Measurements from ENCODE around the gene FAP.

FAP gene

DNA sequence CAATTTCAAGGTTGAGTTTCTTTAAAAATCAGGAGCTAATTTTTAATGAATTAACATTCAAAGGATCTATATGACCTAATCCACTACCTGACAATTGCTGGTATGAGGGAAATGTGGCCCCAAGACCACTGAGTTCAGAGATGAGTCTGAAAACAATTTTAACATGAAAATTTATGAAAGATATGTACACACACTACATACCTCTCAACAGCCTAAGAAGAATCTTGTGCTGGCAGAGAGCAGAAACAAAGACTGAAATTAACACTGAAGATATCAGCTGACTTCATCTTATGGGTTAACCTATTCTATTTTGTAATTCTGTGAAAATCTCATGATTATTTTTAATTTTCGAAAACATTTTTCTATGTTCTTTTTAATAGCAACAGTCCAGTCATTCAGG lies 1.7 kb downstream of the FAP start:
- DNase-seq = no peak

DNA sequence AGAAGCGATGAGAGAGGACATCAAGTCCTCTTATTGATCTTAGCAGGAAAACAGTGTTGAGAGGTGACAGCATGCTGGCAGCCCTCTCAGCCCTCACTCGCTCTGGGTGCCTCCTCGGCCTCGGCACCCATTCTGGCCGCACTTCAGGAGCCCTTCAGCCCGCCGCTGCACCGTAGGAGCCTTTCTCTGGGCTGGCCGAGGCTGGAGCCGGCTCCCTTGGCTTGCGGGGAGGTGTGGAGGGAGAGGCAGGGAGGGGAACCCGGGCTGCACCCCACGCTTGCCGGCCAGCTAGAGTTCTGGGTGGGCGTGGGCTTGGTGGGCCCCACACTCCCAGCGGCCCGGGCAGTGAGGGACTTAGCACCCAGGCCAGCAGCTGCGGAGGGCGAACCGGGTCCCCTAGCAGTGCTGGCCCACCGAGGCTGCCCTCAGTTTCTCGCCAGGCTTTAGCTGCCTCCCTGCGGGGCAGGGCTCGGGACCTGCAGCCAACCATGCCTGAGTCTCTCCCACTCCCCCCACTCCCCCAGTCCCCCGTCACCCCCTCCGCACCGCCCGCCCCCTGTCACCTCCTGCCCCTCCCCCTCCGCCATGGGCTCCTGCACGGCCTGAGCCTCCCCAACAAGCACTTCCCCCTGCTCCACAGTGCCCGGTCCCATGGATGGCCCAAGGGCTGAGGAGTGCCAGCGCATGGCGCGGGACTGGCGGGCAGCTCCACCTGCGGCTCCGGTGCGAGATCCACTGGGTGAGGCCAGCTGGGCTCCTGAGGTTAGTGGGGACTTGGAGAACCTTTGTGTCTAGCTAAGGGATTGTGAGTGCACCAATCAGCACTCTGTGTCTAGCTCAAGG lies 8.4 kb downstream of the FAP start:
- no peak for DNase-seq

DNA sequence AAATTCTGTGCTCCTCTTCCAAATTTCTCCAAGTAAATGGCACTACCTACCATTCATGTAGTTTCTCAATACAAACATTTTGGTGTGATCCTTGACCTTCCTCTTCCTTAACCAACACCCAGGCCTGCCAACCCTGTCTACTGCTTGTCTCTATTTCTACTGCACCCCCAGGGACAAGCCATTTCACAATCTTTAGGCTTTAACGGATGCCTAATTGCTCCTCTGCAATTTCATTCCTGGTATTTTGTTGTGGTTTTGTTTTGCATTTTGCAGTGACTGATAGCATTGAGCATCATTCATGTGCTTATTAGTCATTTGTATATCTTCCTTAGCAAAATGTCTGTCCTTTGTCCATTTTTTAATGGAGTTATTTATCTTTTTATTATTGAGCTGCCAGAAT lies 10.0 kb downstream of the FAP start:
- DNase-seq = no peak

DNA sequence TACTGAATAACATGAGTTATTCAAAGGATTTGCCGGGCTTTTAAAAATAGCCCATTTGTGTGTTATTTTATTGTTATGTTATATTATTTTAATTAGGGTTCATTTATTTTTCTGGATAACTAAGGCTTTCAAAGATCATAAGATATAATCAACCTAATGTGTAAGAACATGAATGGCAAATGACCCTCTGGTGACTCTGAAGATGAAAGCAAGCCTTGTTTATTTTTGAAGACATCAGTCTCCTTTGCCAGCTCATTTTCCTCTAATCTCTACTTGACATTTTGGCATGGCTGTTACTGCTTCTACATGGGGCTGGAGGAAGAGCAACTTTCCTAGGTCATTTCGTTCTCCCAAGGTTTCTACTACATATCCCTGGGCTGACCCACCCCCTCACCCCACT lies 10.6 kb downstream of the FAP start:
- no peak for DNase-seq

DNA sequence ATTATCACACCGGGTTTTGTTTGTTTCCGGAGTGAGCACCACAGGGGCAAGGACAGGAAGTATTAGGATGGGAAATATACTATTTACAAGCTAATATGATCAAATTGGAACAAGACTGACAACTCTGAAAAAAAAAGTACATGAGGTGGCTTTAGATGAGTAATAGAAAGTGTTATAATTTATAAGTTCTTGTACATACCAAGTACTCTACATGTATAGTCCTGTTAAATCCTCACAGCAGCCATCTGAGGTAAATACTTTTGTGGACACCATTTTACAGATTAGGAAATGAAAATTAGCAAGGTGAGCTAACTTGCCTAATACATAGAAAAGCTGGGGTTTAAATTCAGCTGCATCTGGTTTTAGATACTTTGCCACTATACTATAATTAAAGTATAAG lies 11.2 kb downstream of the FAP start:
- DNase-seq = no peak

DNA sequence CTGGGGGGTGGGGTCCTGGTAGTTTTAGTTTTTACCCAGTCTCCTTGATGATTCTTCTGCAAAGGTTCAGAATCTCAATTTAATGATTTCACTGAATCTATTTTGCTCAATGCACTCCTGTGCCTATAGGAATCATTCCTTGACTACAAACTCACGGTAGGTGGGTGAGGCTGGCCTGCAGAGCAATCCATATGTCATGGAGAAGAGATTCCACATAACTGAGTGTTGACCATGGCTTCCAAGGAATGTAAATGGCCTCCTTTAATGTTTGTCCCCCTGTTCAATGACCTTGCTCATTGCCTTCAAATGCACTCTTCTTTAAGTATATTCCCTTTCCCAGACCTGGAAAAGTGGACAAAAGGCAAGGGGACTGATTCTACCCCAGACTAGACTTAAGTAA lies 12.5 kb downstream of the FAP start:
- no peak for DNase-seq

DNA sequence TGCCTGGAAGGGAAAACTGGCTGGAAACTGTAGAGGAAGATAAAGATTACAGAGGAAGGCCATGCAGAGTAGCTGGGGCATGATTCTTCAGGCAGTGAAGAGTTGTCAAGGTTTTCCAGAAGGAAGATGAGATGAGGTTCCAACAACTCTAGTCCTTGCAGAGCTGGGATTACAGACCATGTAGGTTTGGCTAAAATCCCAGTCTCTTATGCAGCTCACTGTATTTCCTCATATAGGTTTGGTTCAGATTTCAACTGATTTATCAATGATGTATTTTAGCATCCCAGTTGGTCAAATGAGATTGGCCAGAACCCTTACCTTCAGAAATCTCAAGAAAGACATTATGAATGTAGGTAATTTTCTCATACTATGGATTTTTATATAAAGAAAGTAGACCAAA lies 16.4 kb downstream of the FAP start:
- no peak for DNase-seq

DNA sequence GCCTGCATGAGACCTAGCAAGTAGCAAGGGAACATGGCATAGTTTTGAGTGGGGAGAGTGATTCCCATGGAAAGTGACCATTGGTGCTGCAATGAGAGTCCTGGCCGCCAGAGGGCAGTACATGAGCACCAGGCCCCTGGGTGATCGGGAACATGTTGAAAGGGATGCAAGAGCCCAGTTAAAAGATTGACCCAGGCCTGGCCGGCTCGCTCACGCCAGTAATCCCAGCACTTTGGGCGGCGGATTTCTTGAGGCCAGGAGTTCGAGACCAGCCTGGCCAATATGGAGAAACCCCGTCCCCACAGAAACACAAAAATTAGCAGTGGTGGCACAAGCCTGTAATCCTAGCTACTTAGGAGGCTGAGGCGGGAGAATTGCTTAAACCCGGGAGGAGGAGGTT lies 22.2 kb downstream of the FAP start:
- DNase-seq = no peak

DNA sequence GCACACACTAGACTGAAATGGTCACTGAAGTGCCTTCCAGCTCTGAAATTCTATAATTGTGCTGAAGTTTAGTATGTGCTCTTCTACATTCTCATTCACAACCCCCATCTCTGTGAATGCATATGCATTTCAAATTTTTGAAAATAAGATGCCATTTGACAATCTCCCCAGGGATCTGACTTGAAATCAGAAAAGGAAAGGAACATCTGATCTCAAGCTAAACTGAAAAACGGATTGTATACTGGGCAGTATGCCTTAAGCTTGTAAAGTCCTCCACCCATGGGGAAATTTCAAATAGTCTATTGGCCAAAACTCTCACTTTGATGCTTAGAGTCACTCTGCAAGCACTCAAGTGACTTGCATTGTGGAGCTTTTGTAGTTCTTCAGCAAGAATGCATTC lies 22.9 kb downstream of the FAP start:
- DNase-seq = no peak

DNA sequence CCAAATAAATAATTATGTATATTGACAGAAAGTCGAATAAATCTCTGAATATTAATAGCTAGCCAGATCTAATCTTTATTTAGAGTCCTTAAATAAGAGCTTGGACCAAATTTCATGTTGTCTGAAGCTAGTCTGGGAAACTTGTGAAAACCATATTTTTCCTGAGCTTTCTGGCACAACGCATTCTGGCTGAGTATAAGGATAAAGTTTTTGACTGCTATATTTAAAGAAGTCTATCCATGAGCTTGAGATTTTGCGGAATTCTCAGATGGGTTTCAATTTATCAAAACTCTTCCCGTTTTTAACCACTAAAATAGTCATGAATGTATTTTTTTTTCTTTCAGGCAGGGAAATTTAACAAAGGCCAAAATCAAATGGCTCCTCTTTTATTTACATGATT lies 23.8 kb downstream of the FAP start:
- DNase-seq = no peak

DNA sequence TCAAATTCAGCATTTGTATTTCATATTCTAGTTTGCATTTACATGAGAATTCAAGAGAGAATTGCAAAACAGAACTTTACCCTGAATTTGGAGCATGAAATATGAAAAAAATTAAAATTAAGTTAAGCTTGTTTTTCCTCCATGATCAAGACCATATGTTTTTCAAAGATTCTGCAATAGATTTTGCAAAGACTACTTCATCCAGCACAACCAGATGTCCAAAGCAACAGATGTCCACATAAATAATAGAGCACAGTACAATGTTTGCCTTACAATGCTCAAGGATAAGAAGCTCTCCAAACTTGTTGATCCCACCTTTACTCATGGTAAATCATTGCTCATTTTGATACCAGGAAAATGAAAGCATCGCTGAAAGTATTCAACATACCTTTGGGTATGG lies 25.6 kb downstream of the FAP start:
- DNase-seq = no peak

DNA sequence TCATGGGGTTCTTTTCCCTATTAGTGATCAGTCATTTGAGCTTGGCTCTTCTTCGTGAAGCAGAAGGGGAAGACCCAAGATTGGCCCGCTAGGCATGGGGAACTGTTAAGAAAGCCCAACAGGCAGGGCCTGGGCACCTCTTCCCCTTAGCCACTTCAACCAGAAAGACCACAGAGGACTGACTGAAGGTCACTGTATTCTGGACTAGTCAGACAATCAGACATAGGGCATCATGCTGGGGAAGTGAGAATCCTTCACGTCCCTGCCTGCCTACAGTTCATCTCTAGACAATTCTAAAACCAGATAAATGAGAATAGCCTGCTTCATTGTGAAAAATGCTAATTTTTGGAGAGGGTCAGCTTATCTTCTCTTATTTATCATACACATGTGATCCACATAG lies 28.1 kb downstream of the FAP start:
- no peak for DNase-seq

DNA sequence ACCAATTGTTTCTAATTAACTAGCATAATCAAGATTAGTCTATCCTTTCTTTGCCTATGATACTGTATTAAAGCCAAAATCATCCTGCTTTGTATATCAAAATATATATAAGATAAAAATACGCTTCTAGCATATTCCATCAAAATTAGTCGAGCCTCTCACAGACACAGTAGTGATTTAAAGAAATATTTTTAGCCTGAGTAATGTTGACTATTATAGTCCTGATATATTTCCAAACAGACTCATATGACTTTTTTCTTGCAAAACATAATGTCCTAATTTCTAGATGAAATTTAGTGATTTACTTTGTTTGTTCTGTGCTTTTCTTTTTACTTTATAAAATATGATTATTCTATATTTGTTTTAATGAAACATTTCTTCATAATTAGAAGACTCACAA lies 30.9 kb downstream of the FAP start:
- no peak for DNase-seq

DNA sequence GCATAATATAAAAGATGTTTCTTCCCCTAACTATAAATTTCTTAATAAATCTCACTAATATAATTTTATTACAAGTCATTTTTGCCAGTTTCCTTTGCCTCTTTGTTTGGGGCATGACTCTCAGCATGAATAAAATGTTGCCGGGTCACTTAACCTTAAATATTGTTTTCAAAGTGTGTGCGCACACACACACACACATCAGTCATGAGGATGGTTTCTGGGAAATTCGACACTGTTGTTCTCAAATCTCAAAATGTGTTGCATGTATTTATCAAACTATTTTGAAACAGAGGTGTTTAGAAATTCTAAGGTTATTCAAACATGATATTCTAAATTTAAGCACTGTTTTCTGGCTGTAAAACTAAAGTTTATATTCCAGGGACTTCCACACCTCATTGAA lies 31.5 kb downstream of the FAP start:
- DNase-seq = no peak

DNA sequence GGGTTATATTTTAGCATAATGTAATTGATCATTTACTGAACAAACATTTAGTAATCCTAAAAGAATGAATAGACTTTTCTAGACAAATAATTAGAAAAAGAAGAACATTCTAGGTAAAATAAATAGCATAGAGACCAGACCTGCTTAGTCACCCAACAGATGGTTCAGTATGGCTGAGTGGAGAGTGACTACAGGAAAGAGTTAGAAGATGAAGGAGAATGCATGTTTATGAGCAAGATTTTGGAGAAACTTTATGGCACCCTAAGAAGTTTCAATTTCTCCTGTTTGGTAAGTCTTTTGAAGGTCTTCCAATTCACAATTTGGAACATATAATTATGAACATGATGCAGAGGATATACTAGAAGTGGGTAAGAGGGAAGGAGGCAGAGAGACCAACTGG lies 32.9 kb downstream of the FAP start:
- DNase-seq = no peak

DNA sequence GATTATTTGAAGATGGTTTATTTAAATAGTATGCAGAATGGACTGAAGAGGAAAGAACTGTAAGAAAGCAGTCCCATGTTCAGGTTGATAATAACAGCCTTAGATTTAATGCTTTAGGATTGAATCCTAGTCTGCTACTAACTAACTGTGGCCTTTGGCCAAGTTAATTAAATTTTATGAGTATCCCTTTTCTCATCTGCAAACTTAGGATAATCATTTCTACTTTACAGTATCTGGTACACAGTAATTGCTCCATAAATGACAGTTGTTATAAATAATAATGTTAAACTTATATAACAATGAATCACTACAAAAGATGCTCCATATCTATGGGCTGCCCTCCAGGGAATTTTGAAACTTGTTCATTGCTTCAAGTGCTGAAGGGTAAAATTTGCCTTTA lies 41.0 kb downstream of the FAP start:
- no peak for DNase-seq

DNA sequence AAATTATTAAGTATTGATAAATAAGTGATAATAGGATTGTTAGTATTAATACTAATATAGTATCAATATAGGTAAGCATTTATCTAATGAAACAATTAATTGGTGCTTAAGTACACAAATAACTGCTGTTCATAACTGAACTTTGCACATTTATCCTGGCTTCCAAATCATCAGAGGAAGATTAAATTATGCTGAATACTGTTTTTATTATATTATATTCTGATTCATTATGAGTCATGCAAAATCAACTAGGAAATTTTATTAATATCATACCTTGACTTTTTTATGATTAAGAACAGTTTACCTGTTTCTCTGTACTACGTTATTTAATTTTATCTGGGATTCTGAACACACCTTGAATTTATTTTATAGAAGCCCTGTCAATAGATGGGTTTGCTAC lies 42.6 kb downstream of the FAP start:
- DNase-seq = no peak

DNA sequence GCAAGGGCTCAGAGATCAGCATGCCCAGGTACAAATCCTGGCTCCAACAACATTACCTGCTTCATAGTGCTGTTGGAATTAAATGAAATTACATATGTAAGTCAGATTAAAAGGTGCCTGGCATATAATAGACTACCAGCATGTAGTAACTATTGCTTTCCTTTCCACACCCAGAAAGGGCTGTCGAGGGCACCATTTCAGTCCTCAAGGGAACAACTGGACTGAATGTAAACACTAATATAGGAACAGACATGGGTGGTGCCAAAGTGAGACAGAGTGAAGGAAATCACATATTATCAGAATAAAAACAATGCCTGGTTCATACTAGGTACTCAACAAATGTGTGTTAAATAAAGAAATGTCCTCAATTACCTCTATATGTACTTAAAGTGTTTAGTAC lies 43.3 kb downstream of the FAP start:
- no peak for DNase-seq

DNA sequence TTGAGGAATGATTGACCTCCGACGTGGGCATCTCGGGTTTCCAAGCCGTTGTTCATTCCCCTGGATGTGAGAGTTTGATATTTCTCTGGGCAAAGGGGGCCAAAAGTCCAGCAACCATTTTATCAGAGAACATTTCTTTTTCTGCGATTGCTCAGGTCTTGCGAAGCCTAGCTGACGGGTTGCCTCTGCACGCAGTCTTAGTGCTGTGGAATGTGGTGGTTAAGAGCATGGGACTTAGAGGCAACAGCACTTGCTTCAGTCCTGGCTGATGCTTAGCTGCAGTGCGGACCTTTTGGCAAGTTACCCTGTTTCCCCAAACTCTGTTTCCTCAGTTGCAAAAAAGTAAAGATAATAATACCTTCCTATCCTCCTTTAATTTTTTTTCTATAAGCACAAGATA lies 45.0 kb downstream of the FAP start:
- no peak for DNase-seq

DNA sequence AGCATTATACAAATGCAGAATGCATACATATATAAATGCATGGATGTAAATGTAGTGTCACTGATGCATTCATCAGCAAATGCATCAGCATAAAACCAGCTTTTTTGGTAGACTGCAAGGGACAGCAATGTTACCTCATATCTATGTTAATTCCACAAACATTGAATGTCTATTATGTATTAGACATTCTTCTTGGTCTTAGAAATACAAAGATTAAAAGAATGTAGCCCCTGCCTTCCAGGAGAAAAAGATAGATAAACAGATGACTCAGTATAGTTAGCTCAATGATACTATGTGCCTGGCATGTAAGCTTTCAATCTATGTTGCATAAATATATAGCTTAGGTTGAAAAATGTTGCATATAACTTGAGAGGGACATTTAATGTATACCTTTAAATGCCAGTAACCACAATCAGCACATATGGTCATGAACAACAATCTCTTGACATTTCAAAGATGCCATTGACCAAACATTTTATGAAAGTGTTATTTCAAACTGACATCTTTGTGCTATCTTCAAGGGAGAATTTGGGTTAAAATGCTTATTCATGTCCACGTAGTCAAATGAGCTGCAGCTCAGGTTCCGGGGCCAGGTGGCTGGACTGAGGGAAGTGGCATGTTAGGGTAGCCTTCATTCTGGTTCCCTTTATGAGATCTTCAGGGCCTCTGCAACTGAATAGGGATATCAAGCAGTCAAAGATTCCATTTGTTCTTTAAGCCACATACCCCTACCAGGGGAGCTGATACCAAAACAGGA lies 46.0 kb downstream of the FAP start:
- DNase-seq = no peak

DNA sequence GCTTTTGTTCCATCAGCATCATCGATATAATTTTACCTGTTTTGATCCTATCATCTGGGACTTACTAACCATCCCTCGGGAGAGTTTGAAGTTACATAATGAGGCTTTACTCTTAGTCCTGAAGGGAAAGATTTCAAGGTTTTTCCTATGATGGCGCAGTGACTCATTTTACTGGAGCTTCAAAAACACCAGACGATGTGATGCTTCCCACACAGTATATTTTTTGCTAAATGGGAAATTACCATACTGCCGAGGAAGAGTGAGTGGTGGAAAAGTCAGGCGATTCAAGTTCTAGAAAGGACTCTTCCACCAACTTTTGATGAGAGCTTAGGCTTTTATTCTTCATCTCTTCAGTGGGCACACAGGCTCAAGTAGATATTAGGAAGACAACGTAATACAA lies 46.6 kb downstream of the FAP start:
- no peak for DNase-seq

DNA sequence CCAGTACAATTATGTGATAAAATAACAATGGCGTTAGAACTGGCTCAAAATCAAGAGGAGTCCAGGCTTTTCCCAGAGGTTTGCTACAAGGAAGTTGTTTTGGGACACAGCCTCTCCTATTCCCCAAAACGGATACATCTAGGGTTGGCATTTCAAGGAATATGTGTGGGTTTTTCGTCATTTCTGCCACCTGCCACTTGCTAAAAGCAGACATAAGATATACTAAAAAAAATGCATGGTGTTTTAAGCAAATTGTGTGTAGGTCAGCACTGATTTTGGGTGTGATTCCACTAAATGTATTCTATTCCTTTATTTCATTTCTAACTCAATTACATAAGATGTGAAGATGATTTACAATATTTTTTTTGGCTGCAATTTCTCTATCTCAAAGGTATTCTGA lies 54.8 kb downstream of the FAP start:
- DNase-seq = no peak

DNA sequence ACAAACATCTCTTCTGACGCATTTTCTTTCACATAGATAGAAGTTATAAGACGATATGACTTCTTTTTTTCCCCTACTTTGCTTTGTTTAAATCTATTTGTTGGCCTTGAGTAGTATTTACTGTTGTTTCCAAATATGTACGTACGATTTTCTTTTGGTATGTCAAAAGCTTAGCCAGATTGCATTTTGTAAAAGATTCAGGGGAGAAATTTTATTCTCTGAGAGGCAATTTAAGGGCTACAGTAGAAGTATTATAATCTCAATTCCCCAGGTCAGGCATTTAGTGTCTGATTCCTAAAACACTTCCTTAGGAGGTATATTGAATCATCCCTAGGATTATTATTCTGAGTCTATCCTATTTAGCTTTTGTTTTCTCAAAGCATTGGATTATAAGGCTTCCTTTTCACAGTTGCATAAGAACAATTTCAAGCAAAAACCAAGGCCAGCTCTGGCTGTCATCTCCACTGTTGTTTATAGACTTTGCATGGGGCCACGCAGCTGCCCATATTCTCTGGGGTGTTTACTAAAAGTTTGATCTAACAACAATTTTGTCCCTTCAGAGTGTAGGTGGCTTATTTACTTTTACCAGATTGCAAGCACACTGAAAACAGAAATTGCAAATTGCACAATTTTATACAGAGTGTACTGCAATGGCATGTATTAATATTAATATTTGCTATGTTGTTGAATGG lies 57.6 kb downstream of the FAP start:
- no peak for DNase-seq

DNA sequence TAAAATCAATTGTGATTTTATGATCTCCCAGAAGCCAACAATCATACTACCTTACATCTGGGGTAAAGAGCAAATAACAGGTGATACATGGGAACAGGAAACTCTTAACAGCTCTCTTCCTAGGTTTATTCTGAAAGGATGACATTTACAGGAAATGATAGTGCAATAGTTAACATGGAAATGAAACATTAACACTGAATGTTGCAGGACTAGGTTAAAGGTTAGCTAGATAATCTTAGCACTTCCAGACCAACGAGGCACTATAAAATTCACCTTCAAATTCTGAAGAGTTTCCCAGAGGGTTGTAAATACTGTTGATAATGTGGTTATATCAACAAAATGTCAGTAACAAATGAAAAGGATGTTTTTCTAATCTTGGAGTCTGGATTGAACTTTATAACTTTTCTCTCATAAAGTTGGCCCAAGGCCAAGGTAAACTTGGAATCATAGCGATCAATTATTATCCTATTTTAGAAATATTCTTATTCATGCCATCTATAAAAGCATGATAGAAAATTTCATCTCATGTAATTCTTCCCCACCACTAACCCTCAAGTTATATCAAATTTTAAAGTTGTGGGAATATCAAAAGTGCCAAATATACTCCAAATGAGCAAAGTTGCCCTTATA lies 58.3 kb downstream of the FAP start:
- DNase-seq = no peak

Measured in NCI-H1694 treated with DMSO at 0.1 percent for 48 hours (cell line).